ENCODE data around the gene VCAN.

- TF ChIP-seq CTCF (IDR thresholded peaks at IDR 0.05) (no peak), EP300 (IDR thresholded peaks at IDR 0.05) (no peak)
Measured at GRCh38 chr5:83543898-83544297, 72.4 kb downstream of the VCAN start.
